Upper lobe of right lung (tissue), 1 donor: ENCODE measurements around the gene GABRA5. TPM values are rescaled to one million over a fixed set of nuclear protein-coding genes. Genes with fewer than 3 reads are reported as not detected.

Source experiments
- ATAC-seq: fragments of 200-7000 bp; cut with Tn5 transposase; one replicate; pipeline ENCODE4 v1.9.1; 2020; ENCODE audit warnings: mild to moderate bottlenecking, moderate library complexity
- DNase-seq: peaks from one replicate; pipeline ENCODE4 v3.0.0-alpha.2; 2020
- H3K27ac ChIP-seq: fragments of 200-600 bp; one replicate; pipeline ENCODE4 v1.8.0; 2022
- H3K27me3 ChIP-seq: fragments of 200-600 bp; one replicate; pipeline ENCODE4 v1.8.0; 2022; ENCODE audit warnings: mild to moderate bottlenecking
- H3K36me3 ChIP-seq: fragments of 200-600 bp; one replicate; pipeline ENCODE4 v1.8.0; 2022
- H3K4me1 ChIP-seq: fragments of 200-600 bp; one replicate; pipeline ENCODE4 v1.8.0; 2022
- H3K4me3 ChIP-seq: fragments of 200-600 bp; one replicate; pipeline ENCODE4 v1.8.0; 2022; ENCODE audit warnings: mild to moderate bottlenecking
- H3K9me3 ChIP-seq: fragments of 200-600 bp; one replicate; pipeline ENCODE4 v1.8.0; 2022
- CTCF ChIP-seq: fragments of 200-600 bp; IDR thresholded peaks from one replicate; pipeline ENCODE4 v1.8.0; 2022; ENCODE audit warnings: antibody characterized with exemption
- intact Hi-C: fragments of 100-400 bp; cut with DNase I; formaldehyde crosslinking; loops from one replicate; pipeline ENCODE4 v1.11.0; 2022
- total RNA-seq: library from RNA; stranded (reverse); fragmentation: NEBNext Ultra II Directional; extraction: Animal tissue kit (Norgen Biotek cat#: 25700); gene quantifications from one replicate; pipeline ENCODE4 v1.2.1, GENCODE V29; 2021
- donor health status: DM: no; HTN: yes; CAD: no; lungs with severe emphysema.

GABRA5 gene
- total RNA-seq, 1 donor from 2014 or later = not detected

GRCh38 chr15:26943866-26944265 lies 77.0 kb downstream of the GABRA5 start:
- H3K4me3 ChIP-seq = no peak overlapping the region
- no peak overlapping the region for H3K27ac ChIP-seq
- no peaks in the 10 kb centered on the region for H3K9me3 ChIP-seq
- TF ChIP-seq CTCF = no peak
- peaks cover 2% of the 10 kb centered on the region for H3K27me3 ChIP-seq
- DNase-seq (no peak), ATAC-seq (no peak)
- intact Hi-C loops = no loop called here
- no peaks in the 10 kb centered on the region for H3K36me3 ChIP-seq
- H3K4me1 ChIP-seq = no peaks in the 10 kb centered on the region

GRCh38 chr15:26945046-26945445 lies 78.2 kb downstream of the GABRA5 start:
- no peaks in the 10 kb centered on the region for H3K9me3 ChIP-seq
- no peaks in the 10 kb centered on the region for H3K27me3 ChIP-seq
- no peaks in the 10 kb centered on the region for H3K36me3 ChIP-seq
- DNase-seq (no peak), ATAC-seq (no peak)
- no peak for TF ChIP-seq CTCF
- H3K27ac ChIP-seq = no peak overlapping the region
- intact Hi-C loops = no loop called here
- H3K4me1 ChIP-seq = no peaks in the 10 kb centered on the region
- H3K4me3 ChIP-seq = no peak overlapping the region

GRCh38 chr15:26950001-26950400 lies 83.1 kb downstream of the GABRA5 start:
- ATAC-seq = no peak
- intact Hi-C loops = no loop called here
- Histone ChIP-seq H3K36me3 (no peaks in the 10 kb centered on the region), H3K4me3 (no peak overlapping the region), H3K27me3 (no peaks in the 10 kb centered on the region), H3K4me1 (no peaks in the 10 kb centered on the region), H3K9me3 (no peaks in the 10 kb centered on the region), H3K27ac (no peak overlapping the region)
- no peak for TF ChIP-seq CTCF
- DNase-seq = no peak

GRCh38 chr15:26954403-26954802 lies 87.5 kb downstream of the GABRA5 start:
- no peak for TF ChIP-seq CTCF
- ATAC-seq = no peak
- DNase-seq = no peak
- H3K4me3 ChIP-seq = no peak overlapping the region
- H3K27me3 ChIP-seq = no peaks in the 10 kb centered on the region
- no peaks in the 10 kb centered on the region for H3K36me3 ChIP-seq
- H3K4me1 ChIP-seq = no peaks in the 10 kb centered on the region
- no peak overlapping the region for H3K27ac ChIP-seq
- H3K9me3 ChIP-seq = no peaks in the 10 kb centered on the region
- intact Hi-C loops = no loop called here

GRCh38 chr15:26967719-26968269 lies 100.9 kb downstream of the GABRA5 start:
- no peak overlapping the region for H3K27ac ChIP-seq
- intact Hi-C loops = no loop called here
- TF ChIP-seq CTCF = no peak
- no peak for ATAC-seq
- no peak overlapping the region for H3K4me3 ChIP-seq
- H3K9me3 ChIP-seq = no peaks in the 10 kb centered on the region
- H3K36me3 ChIP-seq = no peaks in the 10 kb centered on the region
- peaks cover 26% of the 10 kb centered on the region for H3K27me3 ChIP-seq
- no peaks in the 10 kb centered on the region for H3K4me1 ChIP-seq
- DNase-seq = no peak

- DNase-seq = no peak
- intact Hi-C loops = no loop called here
- no peak for ATAC-seq
- no peak overlapping the region for H3K4me3 ChIP-seq
- peaks cover 26% of the 10 kb centered on the region for H3K27me3 ChIP-seq
- TF ChIP-seq CTCF = no peak
- no peaks in the 10 kb centered on the region for H3K9me3 ChIP-seq
- H3K36me3 ChIP-seq = no peaks in the 10 kb centered on the region
- H3K27ac ChIP-seq = no peak overlapping the region
- H3K4me1 ChIP-seq = no peaks in the 10 kb centered on the region
Measured at GRCh38 chr15:26968806-26969205, 101.9 kb downstream of the GABRA5 start.
